ENCODE results near the gene DEFB125. TPM values are rescaled to one million over a fixed set of nuclear protein-coding genes. Genes with fewer than 3 reads are reported as not detected.

Gene DEFB125
- total RNA-seq, 1 donor from 2014 or later, result not detected

Other genes starting within 250 kb of the DEFB125 start
- gene DEFB126, start 54.9 kb downstream of the DEFB125 start, total RNA-seq, result not detected
- gene DEFB127, start 69.8 kb downstream of the DEFB125 start, total RNA-seq, result not detected
- gene DEFB128, start 102.0 kb downstream of the DEFB125 start, total RNA-seq, result not detected
- not detected for gene DEFB129, start 139.6 kb downstream of the DEFB125 start, total RNA-seq
- gene DEFB132, start 170.1 kb downstream of the DEFB125 start, total RNA-seq, result not detected
- 4.6 TPM for gene C20orf96, start 203.1 kb downstream of the DEFB125 start, total RNA-seq
- 20.7 TPM for gene ZCCHC3, start 209.9 kb downstream of the DEFB125 start, total RNA-seq
- 3.6 TPM for gene SOX12, start 237.9 kb downstream of the DEFB125 start, total RNA-seq